Adrenal gland (tissue), 5 donors: Measurements from ENCODE around the gene SERPINE2.
A peak's percentile ranks its signal among the peaks of the same experiment; 100 is the strongest.

Experiments used
- POLR2A ChIP-seq, 2 donors: fragments of 450-650 bp; IDR thresholded peaks; one replicate each; pipeline ENCODE4 v1.6.1; 2017; ENCODE audit warnings: antibody characterized with exemption in 2 of 2, mild to moderate bottlenecking in 2 of 2, moderate library complexity in 1 of 2
- TF ChIP-seq, protein P1 (sequence below), 6 experiments: fragments of 450-650 bp in 4 of 6; fragments of 200-600 bp in 2 of 6; sonication (generic) in 1 of 6; IDR thresholded peaks; 1 replicate in 5 of 6; 2 replicates in 1 of 6; pipeline versions ENCODE4 v1.5.1 to v1.8.0; 2016 to 2021; ENCODE audit warnings: antibody characterized with exemption in 6 of 6, mild to moderate bottlenecking in 2 of 6, moderate library complexity in 1 of 6
- donor health status: DM: no; HTN: no; CAD: no.

- TF ChIP-seq, protein P1, sequence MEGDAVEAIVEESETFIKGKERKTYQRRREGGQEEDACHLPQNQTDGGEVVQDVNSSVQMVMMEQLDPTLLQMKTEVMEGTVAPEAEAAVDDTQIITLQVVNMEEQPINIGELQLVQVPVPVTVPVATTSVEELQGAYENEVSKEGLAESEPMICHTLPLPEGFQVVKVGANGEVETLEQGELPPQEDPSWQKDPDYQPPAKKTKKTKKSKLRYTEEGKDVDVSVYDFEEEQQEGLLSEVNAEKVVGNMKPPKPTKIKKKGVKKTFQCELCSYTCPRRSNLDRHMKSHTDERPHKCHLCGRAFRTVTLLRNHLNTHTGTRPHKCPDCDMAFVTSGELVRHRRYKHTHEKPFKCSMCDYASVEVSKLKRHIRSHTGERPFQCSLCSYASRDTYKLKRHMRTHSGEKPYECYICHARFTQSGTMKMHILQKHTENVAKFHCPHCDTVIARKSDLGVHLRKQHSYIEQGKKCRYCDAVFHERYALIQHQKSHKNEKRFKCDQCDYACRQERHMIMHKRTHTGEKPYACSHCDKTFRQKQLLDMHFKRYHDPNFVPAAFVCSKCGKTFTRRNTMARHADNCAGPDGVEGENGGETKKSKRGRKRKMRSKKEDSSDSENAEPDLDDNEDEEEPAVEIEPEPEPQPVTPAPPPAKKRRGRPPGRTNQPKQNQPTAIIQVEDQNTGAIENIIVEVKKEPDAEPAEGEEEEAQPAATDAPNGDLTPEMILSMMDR (IDR thresholded peaks at IDR 0.05): peak; percentile 85 to 98 (median 91)
- TF ChIP-seq POLR2A (IDR thresholded peaks at IDR 0.05): no peak
These were observed 68.5 kb downstream of the SERPINE2 start for GRCh38 chr2:223970343-223971128.
